GM19438 (cell line): ENCODE measurements around the gene SYMPK.

Source experiments
- ATAC-seq: cut with Tn5 transposase; IDR thresholded peaks from one replicate; pipeline ENCODE4 v1.9.1; 2021; ENCODE audit warnings: low read depth; ENCODE audit not compliant: unreplicated experiment

The SYMPK gene

DNA sequence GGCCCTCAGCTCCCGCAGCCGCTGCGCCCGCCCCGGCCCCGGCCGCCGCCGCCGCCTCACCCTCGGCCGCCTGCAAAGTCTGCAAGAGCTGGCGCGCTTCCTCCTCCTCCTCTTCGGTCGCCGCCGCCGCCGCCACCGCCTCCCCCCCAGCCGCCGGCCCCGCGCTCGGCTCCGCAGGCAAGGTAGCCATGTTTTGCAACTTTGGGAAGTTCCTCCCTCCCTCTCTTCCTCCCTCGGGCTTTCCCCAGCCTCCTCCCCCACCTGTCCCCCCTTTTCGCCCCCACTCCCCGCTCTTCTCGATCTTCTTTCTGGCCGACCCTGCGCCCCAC lies 94.3 kb downstream of the SYMPK start:
- ATAC-seq, result no peak

DNA sequence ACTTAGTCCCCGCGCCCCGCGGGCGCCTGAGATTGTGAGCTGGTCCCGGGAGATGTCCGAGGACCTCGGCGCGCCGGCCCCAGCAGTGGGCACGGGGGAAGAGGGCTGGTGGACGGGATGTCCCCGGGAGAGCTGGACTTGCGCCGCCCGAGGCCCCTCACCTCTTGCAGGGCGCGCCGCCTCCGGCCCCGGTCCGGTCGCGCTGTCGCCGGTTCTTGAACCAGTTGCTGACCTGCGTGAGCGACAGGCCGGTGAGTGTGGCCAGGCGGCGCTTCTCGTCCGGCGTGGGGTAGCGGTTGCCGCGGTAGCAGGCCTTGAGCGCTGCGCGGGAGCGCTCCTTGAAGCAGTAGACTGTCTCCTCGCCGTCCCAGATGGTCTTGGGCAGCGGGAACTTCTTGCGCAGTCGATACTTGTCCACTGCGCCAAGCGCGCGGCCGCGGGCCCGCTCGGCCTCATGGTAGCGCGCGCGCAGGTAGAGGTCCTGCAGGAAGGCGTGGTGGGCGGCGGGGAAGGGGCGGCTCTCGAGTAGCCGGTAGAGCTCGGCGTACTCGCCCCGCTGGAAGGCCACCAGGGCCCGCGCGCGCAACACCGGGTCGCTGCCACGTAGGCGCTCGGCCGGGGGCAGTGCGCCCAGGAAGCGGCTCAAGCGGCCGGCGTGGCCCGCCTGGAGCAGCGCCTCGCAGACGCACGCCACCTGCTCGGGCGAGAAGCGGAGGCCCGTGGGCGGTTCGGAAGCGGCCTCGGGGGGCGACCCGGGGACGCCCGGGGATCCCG lies 94.9 kb downstream of the SYMPK start:
- no peak for ATAC-seq

DNA sequence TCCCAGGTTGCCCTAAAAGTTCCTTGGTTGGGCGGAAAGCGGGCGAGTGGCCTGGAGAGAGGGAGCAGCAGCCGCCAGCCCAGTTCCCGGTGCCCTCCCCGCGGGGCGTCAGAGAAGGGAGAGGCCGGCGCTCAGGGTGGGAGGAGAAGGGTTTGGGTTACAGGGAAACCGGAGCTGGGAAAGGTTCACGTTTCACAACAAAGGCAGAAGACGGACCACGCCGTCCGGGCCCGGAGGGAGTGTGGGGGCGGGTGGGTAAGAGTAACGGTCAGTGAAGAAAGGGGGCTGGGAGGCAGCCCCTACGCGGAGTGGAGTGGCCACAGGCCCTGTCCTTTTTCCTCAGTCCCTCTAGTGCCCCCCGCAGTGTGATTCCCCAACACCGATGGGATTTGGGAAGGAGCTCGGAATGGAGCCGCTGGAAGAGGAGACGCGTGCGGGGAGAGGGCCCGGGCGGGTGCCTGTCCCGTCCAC lies 95.5 kb downstream of the SYMPK start:
- ATAC-seq, result no peak

DNA sequence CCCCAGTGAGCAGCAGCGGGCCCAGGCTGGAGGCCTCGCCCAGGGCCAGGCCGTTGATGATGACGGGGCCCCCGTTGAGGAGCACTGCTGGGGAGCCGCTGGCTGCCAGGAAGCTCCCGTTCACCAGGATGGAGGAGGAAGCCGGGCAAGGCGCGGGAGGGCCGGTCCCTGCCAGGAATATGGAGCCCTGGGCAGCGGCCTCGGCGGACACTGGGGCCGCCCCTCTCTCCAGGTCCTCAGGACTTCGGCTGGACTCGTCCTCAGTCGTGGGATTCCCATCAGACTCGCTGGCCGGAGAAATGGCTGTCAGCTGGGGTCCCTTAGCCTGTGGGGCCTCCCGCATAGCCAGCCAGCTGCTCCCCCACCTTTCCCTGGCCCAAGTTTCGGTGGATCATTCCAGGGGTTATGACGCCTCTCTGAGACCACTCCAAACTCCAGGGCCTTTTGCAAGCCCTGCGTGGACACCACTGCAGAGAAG lies 96.0 kb downstream of the SYMPK start:
- ATAC-seq, result no peak

DNA sequence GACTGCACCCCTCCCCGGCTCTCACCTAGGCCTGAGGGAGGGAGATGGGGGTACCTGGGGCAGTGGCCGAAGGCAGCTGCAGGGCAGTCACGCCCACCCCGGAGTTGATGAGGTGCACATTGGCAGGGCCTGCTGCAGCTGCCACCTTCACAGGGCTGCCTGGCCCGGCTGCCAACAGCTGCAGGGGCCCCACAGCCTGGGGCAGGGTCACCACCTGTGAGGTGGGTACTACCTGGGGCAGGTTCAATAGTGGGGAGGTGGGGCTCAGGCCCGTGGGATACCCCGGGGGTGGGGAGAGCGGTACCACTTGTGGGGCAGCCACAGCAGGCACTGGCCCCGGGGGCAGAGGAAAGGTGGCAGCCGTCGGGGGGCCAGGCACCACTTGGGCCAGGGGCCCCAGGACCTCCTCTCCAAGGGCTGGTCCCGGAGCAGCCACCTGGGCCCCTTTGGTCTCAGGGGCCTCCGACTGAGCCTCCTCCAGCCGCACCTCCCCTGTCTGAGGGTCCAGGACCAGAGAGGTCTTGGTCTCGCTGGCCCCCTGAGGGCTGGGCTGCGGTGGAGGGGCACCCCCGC lies 96.6 kb downstream of the SYMPK start:
- ATAC-seq, result no peak

DNA sequence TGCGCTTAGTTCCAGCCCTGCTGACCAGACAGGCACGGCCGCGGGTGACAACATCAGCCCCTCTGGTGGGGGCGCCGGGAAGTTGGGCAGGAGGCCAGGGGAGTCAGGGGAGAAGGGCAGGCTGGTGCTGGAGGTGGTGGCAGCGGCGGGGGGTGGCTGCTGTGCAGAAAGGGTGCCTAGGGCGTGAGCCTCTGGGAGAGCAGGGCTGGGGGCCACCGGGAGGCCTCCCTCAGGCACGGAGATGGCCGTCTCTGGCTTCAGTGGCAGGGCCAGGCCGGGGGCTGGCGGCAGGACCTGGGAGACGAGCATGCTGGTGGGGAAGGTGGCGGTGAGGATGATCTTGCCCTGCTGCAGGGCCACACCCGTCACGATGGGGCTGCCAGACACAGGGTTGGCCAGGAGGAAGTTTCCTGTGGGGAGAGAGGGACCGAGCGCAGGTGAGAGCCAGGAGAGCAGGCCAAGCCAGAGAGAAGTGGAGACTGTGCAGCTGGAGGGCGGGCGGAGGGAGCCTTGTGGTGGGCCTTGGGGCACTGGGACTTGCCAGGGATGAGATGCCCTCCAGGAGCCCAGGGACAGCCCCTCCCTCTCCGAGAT lies 97.1 kb downstream of the SYMPK start:
- no peak for ATAC-seq
